Stimulated activated CD8-positive, alpha-beta memory T cell treated with anti-CD3 and anti-CD28 coated beads, Interleukin-12 subunit alpha, Interleukin-12 subunit beta, amount 100 ng/mL, for 24 hours (primary cell): ENCODE results near the gene ESRRA.

Experiments used
- DNase-seq: peaks from one replicate; pipeline ENCODE4 v3.0.0-alpha.2; 2020; ENCODE audit errors: extremely low read depth

ESRRA gene

DNA sequence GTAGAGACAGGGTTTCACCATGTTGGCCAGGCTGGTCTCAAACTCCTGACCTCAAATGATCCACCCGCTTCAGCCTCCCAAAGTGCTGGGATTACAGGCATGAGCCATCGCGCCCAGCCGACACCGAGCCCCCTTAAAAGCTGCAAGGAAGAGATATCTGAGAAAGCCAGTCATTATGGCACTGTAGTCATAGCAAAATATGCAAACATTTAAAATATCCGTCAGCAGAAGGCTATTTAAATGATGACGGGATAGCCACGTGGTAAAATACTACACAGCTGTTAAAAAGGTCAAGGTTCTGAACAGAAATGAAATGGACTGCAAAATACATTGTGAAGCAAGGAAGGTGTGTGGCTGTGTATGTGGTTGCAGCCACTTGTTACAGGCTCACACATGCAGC, 28.2 kb downstream of the ESRRA start:
- DNase-seq: no peak

DNA sequence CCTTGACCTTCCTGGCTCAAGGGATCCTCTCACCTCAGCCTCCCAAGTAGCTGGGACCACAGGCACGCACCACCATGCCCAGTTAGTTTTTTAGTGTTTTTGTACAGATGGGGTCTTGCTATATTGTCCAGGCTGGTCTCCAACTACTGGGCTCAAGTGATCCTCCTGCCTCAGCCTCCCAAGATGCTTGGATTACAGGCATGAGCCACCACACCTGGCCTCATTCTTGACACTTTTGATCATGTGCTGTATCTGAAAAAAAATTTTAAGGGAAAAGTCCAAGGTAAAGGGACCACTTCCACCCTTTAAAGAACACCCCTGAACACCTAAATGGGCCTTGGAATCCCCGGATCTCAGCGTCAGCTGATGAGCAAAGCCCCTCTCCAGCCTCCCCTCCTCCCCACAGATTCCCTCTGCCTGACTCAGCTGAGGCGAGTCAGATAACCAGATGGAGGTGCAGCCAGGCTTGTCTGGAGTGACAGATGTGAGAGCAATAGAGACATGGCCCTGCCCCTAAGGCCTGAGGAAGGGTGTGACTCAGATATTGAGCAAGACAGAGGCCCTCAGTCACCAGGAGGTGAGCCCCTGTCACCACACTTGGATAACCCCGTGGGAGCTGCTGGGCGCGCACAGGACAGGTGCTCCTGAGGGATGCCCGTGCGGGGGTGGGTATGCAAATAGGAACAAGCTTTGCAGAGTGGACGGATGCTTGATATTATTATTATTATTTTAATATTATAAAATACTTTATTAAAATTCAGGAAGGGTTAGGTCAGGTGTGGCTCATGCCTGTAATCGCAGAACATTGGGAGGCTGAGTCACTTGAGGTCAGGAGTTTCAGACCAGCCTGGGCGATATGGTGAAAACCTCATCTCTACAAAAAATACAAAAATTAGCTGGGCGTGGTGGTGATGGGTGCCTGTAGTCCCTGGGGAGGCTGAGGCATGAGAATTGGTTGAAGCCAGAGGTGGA, 29.7 kb downstream of the ESRRA start:
- DNase-seq: no peak

- DNase-seq: no peak
Observed at GRCh38 chr11:64337538-64338249, 32.4 kb downstream of the ESRRA start.

GRCh38 chr11:64338716-64339115, 33.4 kb downstream of the ESRRA start:
- DNase-seq: no peak

DNA sequence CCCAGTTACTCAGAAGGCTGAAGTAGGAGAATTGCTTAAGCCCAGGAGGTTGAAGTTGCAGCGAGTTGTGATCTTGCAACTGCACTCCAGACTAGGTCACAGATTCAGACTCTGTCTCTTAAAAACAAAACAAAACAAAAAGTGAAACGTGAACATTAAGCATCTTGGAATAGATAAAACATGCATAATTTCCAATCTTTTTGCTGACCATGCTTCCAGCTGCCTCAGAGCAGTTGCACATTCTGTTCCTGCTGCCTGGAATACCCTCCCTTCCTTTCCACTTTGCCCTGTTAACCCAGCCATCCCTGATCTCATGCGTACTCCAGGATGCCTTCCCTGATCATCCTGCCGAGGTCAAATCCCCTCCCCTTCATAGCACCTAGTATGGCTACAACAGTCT, 34.0 kb downstream of the ESRRA start:
- no peak for DNase-seq

DNA sequence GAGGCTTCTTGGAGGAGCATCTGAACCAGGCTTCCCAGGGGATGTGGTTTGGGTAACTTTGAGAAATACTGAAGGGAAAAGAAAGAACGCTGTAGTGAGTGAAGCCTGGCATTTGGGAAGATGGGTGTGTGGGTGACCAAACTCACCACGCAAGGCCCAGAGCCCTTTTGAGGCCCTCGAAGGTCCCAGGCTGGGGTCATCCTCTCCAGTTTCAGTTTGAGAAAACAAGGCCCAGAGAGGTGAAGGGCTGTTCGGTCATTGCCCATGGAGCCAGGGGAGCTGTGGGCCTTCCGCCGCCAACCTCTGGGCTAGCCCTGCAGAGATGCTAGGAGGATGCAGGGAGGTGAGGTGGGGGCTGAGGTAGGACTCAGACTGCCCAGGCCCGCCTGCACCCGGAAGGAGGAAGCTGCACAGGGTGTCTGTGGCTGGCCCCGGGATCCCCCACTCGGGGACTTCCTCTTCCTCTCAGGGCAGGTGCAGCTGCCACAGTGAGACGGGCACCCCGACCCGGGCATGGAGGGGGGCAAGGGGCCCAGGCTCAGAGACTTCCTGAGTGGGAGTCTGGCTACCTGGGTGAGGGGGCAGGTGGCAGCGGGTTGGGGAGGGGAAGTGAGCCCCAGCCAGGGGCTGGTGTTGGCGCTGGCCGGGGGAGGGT, 34.6 kb downstream of the ESRRA start, which contains the start of gene CCDC88B:
TSS of gene CCDC88B (plus strand) at position 451 of the 655 bp plus-strand sequence. CDS start at position 514, 63 bp downstream.
- no peak for DNase-seq

- DNase-seq: no peak
Observed at GRCh38 chr11:64340671-64341335, 35.5 kb downstream of the ESRRA start.

DNA sequence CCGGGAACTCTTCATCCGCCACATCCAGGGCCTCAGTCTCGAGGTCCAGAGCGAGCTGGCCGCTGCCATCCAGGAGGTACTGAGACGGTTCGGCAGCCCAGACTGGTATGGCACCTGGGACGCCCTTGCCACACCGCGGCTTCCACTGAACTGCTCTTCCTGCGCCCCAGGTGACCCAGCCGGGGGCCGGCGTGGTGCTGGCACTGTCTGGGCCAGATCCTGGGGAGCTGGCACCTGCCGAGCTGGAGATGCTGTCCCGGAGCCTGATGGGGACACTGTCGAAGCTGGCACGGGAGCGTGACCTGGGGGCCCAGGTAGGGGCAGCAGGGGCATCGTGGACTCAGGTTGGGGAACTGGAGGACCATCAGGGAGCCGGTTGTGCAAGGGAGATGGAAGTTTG, 36.1 kb downstream of the ESRRA start:
- no peak for DNase-seq

DNA sequence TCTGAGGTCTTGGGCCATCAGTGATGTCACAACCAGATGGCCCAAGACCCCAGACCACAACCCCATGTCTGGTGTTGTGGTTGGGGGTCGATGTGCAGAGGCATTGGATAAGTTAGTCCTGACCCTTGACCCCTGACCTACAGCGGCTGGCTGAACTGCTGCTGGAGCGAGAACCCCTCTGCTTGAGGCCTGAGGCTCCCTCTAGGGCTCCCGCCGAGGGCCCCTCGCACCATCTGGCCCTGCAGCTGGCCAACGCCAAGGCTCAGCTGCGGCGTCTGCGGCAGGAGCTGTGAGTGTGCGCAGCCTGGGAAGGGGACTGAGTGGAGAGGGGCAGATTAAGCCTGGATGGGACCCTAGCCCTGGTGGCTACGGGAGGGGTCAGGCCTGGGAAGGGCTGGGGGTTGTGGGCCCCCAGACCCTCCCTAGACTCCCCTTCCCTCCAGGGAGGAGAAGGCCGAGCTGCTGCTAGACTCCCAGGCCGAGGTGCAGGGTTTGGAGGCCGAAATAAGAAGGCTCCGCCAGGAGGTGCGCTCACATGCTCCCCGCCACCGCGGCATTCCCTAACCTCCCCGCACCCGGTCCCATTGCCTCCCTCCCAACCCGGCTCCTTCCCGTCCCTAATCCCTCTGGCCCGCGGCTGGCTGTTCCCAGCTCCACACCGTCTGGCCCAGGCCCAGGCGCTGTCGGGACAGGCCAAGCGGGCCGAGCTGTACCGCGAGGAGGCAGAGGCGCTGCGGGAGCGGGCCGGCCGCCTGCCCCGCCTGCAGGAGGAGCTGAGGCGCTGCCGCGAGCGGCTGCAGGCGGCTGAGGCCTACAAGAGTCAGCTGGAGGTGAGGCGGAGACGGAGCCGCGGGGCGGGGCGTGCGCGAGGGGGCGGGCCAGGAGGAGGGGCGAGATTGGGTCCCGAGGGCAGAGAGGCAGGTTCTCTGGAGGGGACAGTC, 36.8 kb downstream of the ESRRA start:
- no peak for DNase-seq

DNA sequence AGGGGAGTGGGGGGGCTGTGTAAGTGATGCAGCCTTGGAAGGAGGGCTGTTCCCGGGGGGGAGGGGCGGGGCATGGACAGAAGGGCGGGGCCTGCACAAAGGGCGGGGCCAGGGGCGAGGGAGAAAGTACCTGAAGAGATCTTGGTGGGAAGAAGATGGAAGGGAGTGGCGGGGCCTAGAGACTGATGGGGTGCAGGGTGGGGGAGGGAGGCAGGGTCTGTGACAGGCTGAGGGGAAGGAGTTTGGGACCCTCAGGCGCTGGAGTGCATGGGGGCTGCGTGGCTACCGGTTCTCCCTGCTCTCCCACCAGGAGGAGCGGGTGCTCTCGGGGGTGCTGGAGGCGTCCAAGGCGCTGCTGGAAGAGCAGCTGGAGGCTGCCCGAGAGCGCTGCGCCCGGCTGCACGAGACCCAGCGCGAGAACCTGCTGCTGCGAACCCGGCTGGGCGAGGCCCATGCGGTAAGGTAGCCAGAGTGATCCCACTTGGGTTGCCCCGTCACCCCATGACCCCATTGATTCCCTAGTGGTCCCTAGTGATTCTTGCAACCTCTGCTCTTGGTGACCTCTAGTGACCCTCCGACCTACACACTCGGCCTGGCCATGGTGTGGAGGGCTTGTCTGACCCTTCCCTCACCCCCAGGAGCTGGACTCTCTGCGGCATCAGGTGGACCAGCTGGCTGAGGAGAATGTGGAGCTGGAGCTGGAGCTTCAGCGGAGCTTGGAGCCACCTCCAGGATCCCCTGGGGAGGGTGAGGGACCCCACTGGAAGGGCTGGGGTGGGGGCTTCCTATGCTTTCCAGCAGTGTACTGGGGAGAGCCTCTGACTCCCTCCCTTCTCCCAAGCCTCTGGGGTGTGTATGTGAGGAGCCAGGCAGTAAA, 37.8 kb downstream of the ESRRA start:
- no peak for DNase-seq

DNA sequence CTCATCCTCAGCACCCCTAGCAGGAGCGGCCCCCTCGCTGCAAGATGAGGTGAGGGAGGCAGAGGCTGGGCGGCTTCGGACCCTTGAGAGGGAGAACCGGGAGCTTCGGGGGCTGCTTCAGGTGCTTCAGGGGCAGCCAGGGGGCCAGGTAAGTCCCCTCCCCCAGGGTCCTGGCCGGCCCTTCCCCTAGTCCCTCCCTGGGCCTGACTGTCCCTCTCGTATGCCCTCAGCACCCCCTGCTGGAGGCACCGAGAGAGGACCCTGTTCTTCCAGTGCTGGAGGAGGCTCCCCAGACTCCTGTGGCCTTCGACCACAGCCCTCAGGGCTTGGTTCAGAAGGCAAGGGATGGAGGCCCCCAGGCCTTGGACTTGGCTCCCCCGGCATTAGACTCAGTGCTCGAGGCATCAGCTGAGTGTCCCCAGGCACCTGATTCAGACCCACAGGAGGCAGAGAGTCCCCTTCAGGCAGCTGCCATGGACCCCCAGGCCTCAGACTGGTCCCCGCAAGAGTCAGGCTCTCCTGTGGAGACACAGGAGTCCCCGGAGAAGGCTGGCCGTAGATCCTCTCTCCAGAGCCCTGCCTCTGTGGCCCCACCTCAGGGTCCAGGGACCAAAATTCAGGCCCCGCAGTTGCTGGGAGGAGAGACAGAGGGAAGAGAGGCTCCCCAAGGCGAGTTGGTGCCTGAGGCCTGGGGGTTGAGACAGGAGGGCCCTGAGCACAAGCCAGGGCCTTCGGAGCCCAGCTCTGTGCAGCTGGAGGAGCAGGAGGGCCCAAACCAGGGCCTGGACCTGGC, 38.6 kb downstream of the ESRRA start:
- no peak for DNase-seq

GRCh38 chr11:64344787-64345186, 39.5 kb downstream of the ESRRA start:
- no peak for DNase-seq

DNA sequence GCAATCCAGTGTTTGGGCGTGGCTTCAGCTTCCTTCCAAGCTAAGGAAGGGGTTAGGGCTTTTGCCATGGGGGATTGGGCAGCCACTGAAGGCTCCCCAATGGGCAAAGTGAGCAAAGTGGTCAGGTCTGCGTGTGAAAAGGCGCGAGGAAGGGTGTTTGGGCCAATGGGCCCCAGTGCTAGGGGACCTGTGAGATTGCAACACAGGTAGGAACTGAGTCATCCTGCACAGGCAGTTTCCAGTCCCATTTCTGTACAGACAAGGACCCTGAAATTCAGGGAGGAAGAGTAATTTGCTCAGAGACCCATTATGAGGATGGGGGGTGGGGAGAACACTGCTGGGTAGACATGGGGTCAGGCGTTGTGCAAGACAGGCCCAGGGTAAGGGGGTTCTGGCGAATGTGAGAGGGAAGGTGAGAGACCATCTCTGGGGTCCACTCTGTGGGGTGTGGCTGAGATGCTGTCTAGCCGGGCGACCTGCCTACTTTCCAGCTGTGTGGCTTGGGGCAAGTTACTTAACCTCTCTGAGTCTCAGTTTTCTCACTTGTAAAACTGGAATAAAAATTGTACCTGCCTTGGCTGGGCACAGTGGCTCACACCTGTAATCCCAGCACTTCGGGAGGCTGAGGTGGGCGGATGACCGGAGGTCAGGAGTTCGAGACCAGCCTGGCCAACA, 42.0 kb downstream of the ESRRA start:
- DNase-seq: no peak

DNA sequence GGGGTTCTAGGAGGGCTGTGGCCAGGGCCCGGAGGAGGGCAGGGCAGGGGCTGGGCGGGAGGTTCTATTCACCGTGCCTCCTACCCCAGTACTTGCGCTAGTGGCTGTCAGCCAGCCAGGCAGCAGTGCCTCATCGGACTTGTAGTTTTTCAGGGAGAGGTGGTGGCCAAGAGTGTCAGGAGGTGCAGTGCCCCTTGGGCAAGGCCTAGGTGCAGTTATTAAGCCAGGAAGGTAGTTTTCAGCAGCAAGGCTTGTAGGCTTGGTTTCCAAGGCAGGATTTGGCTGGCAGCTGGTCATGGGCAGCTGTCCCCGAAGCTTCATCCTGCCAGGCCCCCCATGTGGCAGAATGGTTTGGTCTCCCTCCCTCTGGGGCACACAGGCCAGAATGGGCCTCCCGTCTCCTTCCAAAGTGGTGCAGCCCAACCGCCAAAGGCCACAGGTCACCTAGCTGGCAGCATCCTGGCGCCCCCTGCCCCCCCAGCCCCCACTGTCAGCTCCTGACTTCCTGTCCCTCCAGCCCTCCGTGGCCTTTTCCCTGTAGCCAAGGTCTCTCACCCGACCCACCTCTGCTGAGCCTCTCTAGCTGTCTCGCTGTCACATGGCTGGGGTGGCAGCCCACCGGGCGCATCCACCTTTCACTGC, 43.2 kb downstream of the ESRRA start:
- DNase-seq: no peak

- no peak for DNase-seq
Observed at GRCh38 chr11:64349025-64349387, 43.7 kb downstream of the ESRRA start.

GRCh38 chr11:64349404-64349803, 44.1 kb downstream of the ESRRA start:
- DNase-seq: no peak

DNA sequence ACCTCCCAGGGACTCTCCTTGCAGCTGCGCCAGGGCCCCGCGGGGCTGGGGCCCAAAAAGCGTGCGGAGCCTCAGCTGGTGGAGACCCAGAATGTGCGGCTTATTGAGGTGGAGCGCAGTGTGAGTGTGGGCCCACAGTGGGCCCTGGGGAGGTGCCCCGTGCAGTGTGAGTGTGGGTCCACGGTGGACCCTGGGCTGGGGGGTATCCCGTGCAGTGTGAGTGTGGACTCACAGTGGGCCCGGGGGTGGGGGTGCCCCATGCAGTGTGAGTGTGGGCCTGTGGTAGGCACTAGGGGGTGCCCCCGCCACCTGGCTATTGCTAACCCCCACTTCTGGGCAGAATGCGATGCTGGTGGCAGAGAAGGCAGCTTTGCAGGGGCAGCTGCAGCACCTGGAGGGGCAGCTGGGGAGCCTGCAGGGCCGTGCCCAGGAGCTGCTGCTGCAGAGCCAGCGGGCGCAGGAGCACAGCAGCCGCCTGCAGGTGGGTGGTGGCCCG, 45.9 kb downstream of the ESRRA start:
- DNase-seq: no peak
